ENCODE results near the gene PC.

Gene PC

DNA sequence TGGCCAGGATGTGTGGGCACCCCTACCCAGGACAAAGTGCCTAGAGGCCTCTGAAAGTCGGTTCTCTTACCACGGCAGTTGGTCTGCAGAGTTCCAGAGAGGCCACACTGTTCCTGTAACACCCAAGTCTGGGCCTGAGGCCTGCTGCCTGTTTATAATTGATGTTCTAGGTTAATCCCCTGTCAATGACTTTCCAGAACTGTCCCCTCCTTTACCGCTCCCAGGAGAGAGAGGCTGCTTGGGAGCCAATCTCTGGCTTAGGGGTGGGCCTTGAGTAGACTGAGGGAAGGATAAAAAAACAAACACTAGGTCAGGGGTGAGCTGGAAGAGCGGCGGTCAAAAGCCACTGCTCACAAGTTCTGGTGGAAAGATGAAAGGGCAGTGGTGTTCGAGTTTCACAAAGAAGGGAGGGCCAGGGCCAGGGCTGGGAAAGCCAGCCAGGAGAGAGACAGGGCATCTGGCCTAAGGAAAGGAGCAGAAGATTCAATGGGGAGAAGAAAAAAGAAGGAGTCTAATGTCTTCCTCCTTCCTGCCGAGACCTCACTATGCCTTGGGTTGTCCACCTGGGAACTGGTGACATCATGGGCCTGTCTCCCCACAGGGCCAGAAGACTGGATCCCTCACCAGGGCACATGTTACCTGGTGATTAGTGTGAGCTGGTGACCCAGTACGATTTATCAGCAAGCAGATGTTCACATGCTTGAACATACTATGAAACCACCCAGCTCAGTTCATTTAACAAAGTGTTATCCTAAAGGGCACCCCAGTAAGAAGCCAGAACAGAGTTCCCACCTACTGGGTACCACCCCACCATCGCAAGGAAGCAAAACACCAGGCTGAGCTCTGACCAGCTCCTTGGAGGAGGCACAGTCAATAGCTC lies 50.2 kb downstream of the PC start:
- DNase-seq: no peak

DNA sequence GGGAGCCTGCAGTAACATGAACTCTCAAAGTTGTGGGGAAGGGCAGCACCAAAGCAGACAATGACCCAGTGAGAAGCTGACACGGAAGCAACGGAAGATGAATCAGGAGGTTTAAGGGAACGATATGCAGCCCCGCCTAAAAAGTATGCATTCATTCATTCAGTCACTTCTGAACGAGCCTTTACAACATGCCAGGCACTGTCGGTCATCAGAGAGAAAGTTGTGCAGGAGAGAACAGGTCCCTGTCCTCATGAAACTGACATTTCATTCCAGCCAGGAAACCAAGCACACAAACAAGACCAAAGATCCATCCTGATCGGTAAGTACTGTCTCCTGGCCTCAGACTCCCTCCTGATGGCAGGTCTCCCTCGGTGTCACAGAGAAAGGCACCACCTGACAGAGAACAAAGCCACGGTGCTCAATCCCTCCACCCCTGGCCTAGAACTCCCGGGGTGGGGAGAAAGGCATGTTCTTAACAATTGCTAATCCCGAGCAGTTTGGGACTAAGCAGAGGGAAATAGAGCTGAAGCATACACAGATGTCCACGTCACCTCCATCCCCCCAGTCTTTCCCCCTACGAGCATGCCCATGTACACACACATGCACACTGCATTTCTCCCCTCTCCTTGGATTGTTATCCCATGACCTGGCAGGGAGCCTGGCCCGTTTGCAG lies 52.0 kb downstream of the PC start:
- peak; percentile 62 for DNase-seq

DNA sequence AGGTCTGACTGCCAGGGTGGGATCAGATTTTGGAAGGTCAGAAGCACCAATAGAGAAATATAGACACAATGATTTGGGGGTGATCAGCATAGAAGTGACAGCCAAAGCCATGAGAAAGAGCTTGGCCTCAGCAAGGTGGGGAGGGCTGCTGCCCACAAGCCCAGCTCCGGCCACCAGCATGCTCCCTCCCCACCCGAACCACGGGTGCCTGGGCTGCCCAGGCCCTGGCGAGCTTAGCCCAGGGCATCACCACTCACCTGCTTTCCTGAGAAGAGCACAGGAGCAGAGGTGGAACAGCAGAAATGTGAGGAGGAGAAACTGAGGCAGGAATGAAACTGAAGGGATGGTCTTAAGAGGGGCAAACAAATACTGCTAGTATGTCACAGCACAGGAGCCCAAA lies 52.6 kb downstream of the PC start:
- DNase-seq: no peak

DNA sequence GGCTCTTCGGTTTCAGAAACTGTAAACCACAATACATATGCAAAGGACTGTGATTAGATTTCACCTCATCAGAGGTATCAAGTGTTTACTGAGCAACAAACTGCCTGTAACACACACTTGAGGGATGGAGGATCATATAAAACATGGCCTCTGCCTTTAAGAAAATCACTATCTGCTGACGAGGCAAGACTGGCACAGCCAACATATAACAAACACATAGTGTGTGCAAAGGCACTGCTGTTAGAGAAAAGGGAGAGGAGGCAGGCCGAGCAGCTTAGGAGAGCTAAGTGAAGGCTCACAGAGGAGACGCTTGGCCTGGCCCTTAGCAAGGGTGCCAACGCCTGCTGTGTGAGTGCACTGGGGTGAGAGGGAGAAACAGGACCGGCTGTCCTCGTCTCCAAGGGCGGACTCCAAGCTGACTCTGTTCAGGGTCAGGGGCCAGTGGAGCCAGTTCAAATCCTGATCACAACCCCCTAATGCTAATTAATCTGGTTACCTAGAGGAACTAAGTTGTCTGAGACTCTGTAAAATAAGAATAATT lies 53.1 kb downstream of the PC start:
- DNase-seq: no peak

DNA sequence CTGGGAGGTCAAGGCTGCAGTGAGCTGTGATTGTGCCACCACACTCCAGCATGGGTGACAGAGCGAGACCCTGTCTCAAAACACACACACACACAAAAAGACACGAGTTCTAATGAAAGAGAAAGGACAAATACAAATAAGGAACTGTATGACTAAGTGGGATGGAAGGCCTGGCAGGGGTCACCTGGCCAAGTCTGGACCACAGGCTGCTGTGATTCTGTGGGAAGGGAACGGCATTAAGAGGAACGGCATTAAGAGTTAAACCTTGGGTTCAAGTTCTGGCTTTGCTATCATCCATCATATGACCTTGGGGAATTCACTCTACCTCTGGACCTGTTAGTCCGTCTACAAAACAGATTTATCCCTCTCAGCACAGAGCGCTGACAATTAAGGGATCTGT lies 53.6 kb downstream of the PC start:
- no peak for DNase-seq

DNA sequence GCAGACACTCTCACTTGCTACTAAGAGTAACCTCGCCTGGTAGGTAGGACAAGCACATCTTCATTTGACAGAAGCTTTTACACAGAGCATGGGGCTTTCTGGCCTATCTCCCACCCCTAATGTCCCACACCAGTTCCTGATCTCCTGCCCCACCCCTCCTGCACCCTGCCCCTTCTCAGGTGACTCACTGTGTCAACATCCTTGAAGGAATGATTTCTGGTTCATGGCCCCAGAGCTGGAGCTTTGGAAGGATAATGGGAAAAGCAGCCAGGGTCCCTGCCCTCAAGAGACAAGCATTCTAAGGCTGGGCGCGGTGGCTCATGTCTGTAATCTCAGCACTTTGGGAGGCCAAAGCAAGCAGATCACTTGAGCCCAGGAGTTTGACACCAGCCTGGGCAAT lies 54.1 kb downstream of the PC start:
- DNase-seq: peak; percentile 41

DNA sequence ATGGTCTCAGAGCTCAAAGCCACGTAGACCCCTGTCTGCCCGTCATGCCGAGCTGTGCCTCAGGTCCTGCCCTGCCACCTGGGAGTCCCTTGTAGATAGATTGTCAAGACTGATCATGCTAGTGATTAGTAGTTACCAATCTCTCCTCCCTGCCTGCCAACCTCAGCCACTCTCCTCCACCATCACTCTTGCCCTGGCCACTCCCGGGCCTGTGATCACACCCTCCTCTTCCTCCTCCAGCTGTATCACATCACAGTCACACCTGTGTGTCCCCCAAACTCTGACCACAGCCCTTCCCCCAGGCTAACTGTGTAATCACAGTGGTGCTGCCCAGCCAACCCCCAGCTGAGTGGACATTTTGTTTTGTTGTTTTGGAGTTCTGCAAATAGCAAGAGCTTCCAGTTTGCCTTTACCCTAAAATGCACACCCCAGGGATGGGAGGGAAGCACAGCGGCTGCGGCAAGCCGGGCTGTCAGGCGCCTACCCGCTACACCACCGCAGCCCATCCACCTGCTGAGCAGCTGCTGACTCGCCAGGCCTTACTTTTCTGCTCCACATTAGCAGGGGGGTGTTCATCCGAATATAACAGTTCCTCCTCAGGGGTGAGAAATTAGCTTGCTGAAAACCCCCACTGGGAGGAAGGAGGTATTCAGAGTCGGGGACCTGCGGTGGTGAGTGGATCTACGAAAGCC lies 55.6 kb downstream of the PC start:
- DNase-seq: no peak

DNA sequence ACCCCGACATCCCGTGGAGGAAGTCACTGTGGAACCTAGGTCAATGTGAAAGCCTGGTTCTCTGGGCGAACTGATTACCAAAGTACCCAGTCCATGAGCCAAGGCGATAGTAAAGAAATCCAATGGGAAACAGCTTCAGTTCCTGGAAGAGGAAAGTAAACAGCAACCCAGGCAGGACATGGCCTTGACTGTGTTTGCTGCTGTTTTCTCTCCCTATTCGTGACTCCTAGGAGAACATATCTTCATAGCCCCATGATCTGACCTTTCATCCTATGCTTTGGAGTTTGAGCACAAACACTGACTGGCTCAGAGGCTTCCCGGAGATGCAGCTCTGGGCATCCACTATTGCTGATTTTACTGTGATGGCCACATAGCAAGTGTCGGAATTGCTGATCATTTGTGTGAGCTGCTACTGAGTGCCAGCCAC lies 56.2 kb downstream of the PC start:
- no peak for DNase-seq

DNA sequence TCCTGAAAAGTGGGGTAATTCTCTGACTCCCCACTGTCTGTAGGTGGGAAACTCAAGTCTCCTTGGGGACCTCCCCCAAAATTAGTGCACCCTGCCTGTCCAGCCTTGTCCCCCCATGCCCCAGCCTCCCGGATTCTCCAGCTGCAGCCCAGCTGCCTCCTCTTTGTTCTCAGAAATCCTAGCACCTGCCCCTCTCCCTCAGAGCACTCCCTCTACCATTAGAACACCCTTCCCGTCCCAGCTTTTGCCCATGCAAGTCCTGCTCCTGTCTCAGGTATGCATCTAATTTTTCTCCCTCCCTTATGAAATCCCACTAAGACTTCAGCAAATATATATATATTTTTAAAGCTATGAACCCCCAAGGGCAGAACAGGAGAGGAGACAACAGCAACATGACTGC lies 64.0 kb downstream of the PC start:
- no peak for DNase-seq

DNA sequence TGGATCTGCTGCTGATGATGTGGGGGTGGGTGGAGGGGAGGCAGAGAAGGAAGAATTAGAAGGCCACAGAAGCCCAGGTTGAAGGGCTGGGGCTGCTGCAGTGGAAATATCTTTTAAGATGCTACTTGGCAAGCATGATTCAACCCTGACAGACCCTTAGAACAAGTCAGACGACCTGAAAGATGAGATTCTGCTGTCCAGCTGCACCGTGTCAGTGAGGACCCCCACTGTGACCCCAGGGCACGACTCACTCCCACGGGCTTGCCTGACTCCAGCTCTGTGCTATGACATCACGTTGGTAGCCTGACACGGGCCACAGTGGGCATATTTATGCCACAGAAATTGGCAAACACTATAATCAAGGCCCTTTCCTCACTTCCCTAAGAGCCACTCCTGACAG lies 65.3 kb downstream of the PC start:
- no peak for DNase-seq

DNA sequence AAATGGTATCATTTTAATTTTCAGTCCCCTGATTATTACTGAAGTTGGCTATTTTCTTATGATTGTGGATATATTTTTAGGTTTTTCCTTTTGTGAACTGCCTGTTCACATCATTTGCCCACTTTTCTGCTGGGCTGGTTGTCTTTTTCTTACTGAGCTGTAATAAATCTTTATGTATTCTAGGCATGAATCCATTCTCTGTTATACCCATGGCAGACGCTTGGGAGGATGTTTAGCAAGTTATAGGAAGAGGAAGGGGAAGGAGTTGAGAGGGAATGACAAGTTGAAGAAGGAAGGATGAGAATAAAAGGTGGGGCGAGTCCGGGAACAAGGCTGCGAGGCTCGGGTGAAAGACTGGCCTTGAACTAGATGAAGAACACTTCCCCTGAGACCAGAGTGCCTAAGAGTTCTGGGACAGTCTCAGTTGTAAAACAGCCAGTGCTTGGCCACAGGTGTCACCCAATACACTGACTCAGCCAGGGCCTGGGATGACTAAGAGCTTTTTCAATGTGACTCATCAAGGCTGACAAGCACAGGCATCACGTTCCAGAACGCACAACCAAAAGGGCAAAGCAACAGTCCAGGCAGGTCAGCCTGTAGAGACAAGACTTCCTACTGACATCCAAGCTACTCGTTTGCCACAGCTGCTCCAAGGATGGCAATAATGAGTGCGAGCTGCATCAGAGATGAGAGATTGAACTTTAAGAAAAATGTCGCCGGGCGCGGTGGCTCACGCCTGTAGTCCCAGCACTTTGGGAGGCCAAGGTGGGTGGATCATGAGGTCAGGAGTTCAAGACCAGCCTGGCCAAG lies 66.1 kb downstream of the PC start:
- DNase-seq: peak; percentile 93

DNA sequence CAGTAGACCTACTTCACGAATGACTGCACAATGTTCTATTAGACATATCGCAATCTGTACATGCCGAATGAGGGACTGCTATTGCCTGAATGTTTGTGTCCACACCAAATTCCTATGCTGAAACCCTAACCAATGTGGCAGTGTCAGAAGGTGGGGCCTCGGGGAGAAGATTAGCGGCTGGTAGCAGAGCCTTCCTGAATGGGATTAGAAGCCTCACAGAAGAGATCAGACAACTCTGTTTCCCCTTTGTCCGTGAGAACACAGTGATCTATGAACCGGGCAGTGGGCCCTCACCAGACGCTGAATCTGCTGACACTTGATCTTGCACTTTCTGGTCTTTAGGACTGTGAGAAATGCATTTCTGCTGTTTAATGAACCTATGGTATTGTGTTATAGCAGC lies 68.2 kb downstream of the PC start:
- DNase-seq: no peak

DNA sequence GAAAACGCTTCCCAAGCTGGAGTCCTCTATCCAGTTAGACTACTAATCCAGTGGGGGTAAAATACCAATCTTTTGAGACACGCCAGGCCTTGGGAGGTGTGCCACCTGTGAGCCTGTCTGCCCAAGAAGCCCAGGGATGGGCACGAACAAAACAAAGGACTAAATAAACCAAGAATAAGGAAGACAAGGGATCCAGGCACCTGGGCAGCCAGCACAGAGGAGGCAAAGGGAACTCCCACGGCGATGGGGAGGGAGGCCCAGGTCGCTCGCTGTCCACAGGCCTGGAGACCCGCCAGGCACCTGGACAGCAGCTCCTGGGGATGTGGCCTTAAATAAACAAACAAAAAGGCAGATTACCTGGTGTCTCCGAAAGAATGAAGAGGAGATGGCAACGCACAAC lies 69.9 kb downstream of the PC start:
- DNase-seq: no peak

DNA sequence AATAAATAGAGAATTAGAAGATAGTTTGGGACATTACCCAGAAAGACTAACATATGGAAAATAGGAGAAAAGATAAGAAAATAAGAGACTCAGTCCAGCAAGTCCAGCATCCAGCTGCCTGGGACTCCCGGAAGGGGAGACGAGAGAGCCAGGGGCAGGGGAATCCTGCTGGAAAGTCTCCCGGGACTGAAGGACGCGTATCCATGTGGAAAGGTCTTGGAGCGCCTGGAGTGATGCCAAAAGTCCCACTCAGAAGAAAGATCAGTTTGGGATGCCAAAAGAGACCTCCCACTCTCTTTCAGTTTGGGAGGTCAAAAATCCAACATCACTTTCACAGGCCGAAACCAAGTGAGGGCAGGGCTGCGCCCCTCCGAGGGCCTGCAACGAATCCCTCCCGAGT lies 70.7 kb downstream of the PC start:
- DNase-seq: no peak

DNA sequence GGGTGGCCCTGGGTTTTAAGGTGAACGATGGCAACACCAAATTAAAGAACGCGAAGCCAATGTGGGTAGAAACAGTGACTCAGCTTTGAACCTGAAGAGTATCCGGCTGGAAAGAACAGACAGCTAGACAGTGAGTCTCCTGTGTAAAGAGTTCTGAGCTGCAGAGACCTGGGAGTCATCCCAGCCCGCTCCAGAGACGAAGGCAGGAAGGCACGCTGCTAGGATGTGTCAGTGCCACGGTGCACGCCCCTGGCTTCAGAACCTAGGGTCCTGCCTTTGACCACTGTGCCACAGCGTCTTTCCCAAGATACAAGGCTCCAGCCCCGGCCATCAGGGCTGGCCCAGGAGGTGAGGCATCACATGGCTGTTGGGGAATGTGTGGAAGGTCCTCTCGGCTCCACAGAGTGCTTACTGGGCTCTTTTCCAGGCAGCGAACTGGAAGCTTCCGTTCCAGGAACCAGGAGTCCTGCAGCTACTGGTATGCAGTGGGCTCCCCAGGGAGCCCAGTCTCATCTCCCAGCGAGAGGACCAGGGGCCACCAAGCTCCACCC lies 71.4 kb downstream of the PC start:
- DNase-seq: peak; percentile 35

DNA sequence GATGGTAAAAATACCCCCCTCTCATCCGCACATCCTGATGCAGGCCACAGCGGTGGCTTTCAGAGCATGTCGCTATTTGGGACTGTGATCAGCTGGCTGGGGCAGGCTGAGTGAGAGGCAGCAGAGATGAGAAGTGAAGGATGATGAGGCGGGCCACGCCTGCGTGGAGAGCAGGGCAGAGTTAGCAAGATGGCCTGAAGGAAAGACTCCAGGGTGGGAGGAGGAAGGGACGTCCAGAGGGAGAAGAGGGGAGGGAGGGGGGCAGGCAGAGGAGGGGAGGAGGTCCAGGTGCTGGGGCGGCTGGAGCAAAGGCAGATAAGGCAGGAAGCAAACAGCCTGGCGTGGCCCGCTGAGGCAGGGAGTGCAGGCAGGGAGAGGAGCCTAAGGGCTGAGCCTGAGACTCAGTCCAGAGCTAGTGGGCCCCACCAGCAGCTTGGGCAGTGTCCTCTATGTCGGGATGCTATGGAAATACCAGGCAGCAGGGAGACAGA lies 72.2 kb downstream of the PC start:
- DNase-seq: no peak

DNA sequence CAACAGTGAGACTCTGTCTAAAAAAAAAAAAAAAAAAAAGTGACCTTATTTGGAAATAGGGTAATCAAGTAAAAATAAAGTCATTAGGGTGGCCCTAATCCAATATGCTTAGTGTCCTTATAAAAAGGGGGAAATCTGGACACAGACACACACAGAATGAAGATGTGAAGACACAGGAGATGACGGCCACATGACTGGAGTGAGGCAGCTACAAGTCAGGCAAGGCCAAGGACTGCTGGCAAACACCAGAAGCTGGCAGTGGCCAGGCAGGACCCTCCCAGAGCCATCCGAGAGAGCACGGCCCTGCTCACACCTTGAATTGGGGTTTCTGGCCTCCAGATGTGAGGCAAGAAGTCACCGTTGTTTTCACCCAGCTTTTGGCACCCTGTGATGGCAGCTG lies 72.7 kb downstream of the PC start:
- DNase-seq: no peak

DNA sequence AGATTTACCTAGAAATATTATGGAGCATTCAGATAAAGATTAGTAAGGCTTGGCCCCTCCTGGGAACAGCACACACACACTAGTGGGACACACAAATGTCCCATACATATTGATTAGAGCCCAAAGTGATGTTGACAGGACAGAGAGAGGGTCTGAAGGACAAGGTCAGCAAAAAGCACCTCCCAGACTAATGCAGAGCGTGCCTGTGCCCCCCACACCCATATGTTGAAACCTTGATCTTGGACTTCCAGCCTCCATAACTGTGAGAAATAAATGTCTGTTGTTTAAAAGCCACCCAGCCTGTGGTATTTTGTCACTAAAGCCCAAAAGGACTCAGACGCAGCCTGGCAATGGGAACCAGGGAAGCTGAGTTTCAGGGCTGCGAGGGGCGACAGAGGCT lies 73.7 kb downstream of the PC start:
- no peak for DNase-seq

DNA sequence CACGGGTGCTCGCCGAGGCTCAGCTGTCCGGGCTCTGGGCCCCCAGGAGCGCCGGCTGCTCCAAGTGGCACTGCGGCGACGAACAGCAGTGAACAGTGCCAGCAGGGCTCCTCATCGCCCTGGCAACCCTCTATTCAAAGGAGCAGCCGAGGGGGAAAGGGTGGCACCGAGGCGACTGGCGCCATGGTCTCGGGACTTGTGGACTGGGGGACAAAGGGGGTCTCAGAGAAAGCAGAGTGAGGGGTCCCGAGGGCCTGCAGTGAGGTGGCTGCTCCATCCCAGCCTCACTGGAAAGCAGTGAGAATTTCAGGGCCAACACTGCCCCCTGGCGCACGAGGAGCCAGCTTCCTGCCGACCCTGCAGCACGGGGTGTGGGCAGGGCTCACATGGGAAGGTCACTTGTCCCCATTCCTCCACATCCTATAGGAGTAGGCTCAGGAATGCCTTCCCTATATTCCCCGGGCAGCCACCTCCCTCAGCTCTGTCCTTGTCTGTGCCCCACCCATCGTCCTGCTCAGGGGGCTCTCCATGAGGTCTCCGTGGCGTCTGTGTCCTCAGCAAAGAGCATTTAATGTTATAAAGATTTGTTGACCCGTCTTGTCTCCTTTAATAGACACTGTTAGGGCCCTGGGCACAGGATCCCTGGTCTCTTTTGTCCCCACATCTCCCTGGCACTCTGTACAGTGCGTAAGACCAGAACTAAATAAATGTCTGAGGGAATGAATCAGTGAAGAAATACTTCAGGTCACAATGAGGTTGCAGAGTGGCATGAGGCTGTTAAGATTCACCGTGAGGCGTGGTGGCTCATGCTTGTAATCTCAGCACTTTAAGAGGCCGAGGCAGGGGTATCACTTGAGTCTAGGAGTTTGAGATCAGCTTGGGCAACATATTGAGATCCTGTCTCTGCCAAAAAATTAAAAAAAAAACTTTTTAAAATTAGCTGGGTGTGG lies 74.9 kb downstream of the PC start:
- DNase-seq: peak; percentile 63

DNA sequence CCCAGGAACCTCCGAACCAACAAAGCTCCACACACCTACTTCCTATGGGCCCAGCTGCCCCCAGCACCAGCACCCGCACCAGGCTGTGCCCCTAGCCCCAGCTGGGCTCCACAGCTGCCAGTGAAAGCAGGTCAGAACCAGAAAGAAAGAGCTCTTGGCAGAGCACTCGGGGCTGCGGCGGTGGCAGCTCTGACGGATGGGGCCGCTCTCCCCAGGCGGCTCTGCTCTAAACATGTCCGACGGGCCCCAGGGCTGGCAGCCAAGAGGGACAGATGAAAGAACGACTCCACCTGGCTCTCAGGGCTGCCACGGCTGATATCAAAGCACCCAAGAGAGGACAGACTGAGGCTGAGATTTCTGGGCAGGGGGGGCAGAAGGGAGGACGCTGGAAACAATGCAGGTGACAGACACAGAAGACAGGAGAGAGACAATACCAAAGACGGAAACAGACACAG lies 75.6 kb downstream of the PC start:
- no peak for DNase-seq

DNA sequence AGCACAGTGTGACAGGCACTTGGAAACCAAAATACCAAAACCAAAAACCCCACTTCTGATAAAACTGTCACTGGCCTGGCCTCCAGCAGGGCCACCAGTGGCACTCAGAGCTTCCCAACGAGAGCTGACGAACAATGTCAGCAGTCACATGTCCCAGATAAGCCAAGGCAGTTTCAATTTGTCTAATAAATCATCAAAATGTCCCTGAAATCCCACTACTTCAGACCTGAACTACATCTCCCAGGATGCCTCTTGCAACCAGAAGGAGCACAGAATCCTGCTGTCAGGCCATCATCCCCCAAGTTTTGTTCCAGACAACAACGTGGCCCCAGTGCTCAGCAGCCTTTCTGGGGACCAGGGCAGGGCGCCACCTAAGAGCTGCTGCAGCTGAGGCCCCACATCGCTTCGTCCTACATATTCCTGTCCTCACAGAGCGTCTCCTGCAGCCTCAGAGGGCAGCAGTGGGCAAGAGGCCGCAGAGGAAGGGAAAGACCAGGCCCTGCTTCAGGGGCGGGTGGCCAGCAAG lies 76.2 kb downstream of the PC start:
- DNase-seq: no peak
